Peyer's patch (tissue), 4 donors: ENCODE measurements around the gene IQGAP2.

Source experiments
- POLR2A ChIP-seq, 2 donors: fragments of 450-650 bp; IDR thresholded peaks; one replicate each; pipeline ENCODE4 v1.5.1; 2017; ENCODE audit warnings: antibody characterized with exemption in 2 of 2, mild to moderate bottlenecking in 2 of 2, moderate library complexity in 2 of 2
- TF ChIP-seq, protein P1 (sequence below), 6 experiments: fragments of 450-650 bp in 4 of 6; fragments of 200-600 bp in 2 of 6; sonication (generic) in 1 of 6; IDR thresholded peaks; one replicate each; pipeline ENCODE4 v1.5.1; 2017 to 2019; ENCODE audit warnings: antibody characterized with exemption in 6 of 6, mild to moderate bottlenecking in 3 of 6, moderate library complexity in 1 of 6

DNA sequence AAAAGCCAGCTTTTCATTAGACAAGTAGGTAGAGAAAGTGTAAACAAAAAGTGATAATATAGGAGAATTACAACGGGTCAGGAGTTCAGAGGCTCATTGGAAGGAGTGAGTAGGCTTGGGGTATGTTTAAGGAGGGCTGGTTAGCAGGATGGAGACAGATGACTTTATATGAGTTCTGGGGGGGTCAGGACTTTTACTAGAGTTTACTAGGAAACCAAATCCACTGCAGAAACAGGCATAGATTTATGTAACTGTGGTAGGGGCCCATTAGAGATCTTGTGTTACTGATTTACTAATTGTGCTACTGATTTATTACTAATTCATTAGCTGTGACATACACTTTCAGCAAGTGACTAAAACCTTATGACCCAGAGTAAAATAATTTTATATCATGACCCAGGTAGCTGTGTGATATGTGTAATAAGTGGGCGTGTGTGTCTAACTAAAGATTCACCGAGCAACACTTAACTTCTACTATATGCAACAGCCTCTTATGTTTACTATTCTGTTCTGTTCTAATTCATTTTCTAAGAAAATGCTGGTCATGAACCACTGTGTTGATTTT is 73.5 kb downstream of the IQGAP2 start:
- TF ChIP-seq, protein P1, sequence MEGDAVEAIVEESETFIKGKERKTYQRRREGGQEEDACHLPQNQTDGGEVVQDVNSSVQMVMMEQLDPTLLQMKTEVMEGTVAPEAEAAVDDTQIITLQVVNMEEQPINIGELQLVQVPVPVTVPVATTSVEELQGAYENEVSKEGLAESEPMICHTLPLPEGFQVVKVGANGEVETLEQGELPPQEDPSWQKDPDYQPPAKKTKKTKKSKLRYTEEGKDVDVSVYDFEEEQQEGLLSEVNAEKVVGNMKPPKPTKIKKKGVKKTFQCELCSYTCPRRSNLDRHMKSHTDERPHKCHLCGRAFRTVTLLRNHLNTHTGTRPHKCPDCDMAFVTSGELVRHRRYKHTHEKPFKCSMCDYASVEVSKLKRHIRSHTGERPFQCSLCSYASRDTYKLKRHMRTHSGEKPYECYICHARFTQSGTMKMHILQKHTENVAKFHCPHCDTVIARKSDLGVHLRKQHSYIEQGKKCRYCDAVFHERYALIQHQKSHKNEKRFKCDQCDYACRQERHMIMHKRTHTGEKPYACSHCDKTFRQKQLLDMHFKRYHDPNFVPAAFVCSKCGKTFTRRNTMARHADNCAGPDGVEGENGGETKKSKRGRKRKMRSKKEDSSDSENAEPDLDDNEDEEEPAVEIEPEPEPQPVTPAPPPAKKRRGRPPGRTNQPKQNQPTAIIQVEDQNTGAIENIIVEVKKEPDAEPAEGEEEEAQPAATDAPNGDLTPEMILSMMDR (IDR thresholded peaks at IDR 0.05) = no peak
- TF ChIP-seq POLR2A (IDR thresholded peaks at IDR 0.05) = no peak
